Measurements from ENCODE around the gene IMPDH2. TPM values are rescaled to one million over a fixed set of nuclear protein-coding genes. Genes with fewer than 3 reads are reported as not detected.

The IMPDH2 gene
- total and polyA plus RNA-seq, 2 of the 8 experiments (the other 6 are each of a cell fraction or from before 2014, with no cell fraction given) = 374 to 409 TPM

DNA sequence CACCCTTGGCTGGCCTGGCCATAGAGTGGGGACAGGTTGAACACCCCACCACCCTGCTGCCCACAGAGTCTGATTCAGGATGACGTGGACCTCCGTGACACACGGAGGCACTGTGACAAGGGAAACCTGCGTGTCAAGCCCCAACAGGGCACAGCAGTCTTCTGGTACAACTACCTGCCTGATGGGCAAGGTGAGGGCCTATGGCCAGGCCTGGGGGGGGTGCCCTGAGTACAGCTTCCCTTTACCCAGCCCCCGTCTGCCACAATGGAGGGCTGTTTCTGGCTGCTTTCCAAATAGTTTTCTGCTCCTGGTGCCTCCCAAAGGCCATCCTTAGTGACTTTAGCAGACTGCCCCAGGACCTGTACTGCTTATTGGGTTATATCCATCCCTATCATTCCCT lies 23.2 kb downstream of the IMPDH2 start:
- Histone ChIP-seq H3K4me1 (replicated peaks in 1 of 4; ENCODE audit: control insufficient read depth in 3 of 4, insufficient read depth in 4 of 4, low read length in 3 of 4) (peaks cover 0 to 12% (median 6%) of the 10 kb centered on the region in 4 experiments; a peak in 5 of 7 replicates), H4K5ac (ENCODE audit: insufficient read length, low read depth, low read length) (peak overlapping the region; percentile 12), H4K91ac (replicated peaks; ENCODE audit: insufficient read length, low read length) (peak overlapping the region; percentile 79), H3K23me2 (ENCODE audit: low read depth, low read length) (peaks cover 12% of the 10 kb centered on the region), H3K4me3 (ENCODE audit: extremely low read depth in 1 of 4, insufficient read depth in 2 of 4, low read depth in 3 of 4, low read length in 4 of 4) (peak overlapping the region in 2 of 4 experiments; percentile 90 to 94; a peak in 3 of 8 replicates), H3K56ac (replicated peaks; ENCODE audit: insufficient read length, low read depth, low read length) (no peak overlapping the region), H2BK20ac (ENCODE audit: low read length) (no peak overlapping the region), H4K20me1 (replicated peaks in 1 of 2; ENCODE audit: control insufficient read depth in 1 of 2, insufficient read depth in 2 of 2, low read length in 2 of 2) (peaks cover 7 to 12% of the 10 kb centered on the region in 2 experiments), H4K8ac (ENCODE audit: extremely low read depth, insufficient read depth, low read length) (peak overlapping the region; percentile 48; the same call in 1 of the 2 replicates), H3K27me3 (replicated peaks in 1 of 4; ENCODE audit: control insufficient read depth in 3 of 4, extremely low read depth in 1 of 4, insufficient read depth in 3 of 4, low read length in 3 of 4) (no peaks in the 10 kb centered on the region), H3K14ac (ENCODE audit: insufficient read length) (no peak overlapping the region), H3K79me1 (ENCODE audit: low read depth, low read length) (peaks cover 7% of the 10 kb centered on the region), H3K36me3 (ENCODE audit: control insufficient read depth in 2 of 4, insufficient read depth in 4 of 4, low read length in 3 of 4) (peaks cover 0 to 5% (median 1%) of the 10 kb centered on the region in 4 experiments; a peak in 2 of 8 replicates), H3K79me2 (ENCODE audit: control insufficient read depth in 1 of 2, insufficient read depth in 2 of 2, low read length in 2 of 2) (peaks cover 11 to 28% of the 10 kb centered on the region in 2 experiments), H2AK5ac (ENCODE audit: low read depth, low read length) (0 out of 2 replicates have a peak overlapping the region, but pooled peaks have one; percentile 57), H2BK120ac (replicated peaks; ENCODE audit: low read depth, low read length) (no peak overlapping the region), H3K27ac (ENCODE audit: low read depth, low read length) (no peak overlapping the region), H3K9me3 (ENCODE audit: insufficient read depth in 2 of 2, low read depth in 1 of 2, low read length in 1 of 2) (no peaks in the 10 kb centered on the region), H3K9ac (replicated peaks in 1 of 4; ENCODE audit: extremely low read depth in 1 of 4, low read depth in 3 of 4, low read length in 3 of 4) (peak overlapping the region in 1 of 4 experiments; percentile 81; a peak in 1 of 7 replicates), H2BK15ac (ENCODE audit: low read length) (no peak overlapping the region), H3K4ac (replicated peaks; ENCODE audit: insufficient read length, low read depth, low read length) (no peak overlapping the region), H2BK12ac (ENCODE audit: low read depth, low read length) (0 out of 2 replicates have a peak overlapping the region, but pooled peaks have one; percentile 84), H2BK5ac (ENCODE audit: low read depth, low read length) (no peak overlapping the region), H3K23ac (ENCODE audit: insufficient read length) (no peak overlapping the region), H2AFZ (ENCODE audit: low read length) (no peak overlapping the region), H3K18ac (ENCODE audit: extremely low read depth, low read length) (no peak overlapping the region), H3K4me2 (ENCODE audit: insufficient read depth in 1 of 2, low read depth in 2 of 2, low read length in 2 of 2) (peak overlapping the region; percentile 95 to 98)
- ChIA-PET POLR2A (ENCODE audit: partially characterized antibody) (interaction anchor here (1.1 to 38.8 kb wide), 7 partner anchors 4 to 343 kb away, joined by 3 to 1518 read pairs (median 25); partner anchors contain the start of genes CELSR3, DALRD3, IMPDH2 and NDUFAF3), CTCF (ENCODE audit: partially characterized antibody) (interaction anchor here (5.0 to 24.3 kb wide), 3 partner anchors 9 to 15 kb away, joined by 36 to 467 read pairs (median 42); partner anchors contain the start of genes NDUFAF3 and P4HTM)
- 85% methylated on average over 5 of the region's 5 CpGs; no CpG with 5 or more reads in 1 of the 2 experiments for WGBS, 2 experiments (ENCODE audit: extremely low coverage in 1 of 2, insufficient coverage in 1 of 2, insufficient read length in 1 of 2, insufficient replicate concordance in 2 of 2, low coverage in 1 of 2, low lambda C conversion rate in 2 of 2, missing lambda C conversion rate in 1 of 2)
- FAIRE-seq (no peak), DNase-seq (ENCODE audit: low read depth in 1 of 2, low spot score in 2 of 2) (no peak)
- TF ChIP-seq KDM4A (IDR thresholded peaks at IDR 0.05; ENCODE audit: low read depth, low read length, severe bottlenecking) = no peak
- TF ChIP-seq, protein P1, sequence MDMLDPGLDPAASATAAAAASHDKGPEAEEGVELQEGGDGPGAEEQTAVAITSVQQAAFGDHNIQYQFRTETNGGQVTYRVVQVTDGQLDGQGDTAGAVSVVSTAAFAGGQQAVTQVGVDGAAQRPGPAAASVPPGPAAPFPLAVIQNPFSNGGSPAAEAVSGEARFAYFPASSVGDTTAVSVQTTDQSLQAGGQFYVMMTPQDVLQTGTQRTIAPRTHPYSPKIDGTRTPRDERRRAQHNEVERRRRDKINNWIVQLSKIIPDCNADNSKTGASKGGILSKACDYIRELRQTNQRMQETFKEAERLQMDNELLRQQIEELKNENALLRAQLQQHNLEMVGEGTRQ (IDR thresholded peaks at IDR 0.05; ENCODE audit: low read length) = no peak

All from H1 (cell line).